Activated CD4-positive, alpha-beta T cell treated with anti-CD3 and anti-CD28 coated beads for 4 hours (primary cell): ENCODE data around the gene ZFP36L2.
A peak's percentile ranks its signal among the peaks of the same experiment; 100 is the strongest.

Source experiments
- DNase-seq, 2 donors: peaks; one replicate each; pipeline ENCODE4 v3.0.0-alpha.2; 2020

Gene ZFP36L2

GRCh38 chr2:43184339-43184895 is 42.0 kb downstream of the ZFP36L2 start:
- DNase-seq = peak; percentile 57 to 61

GRCh38 chr2:43183743-43184142 is 42.7 kb downstream of the ZFP36L2 start:
- DNase-seq = no peak

GRCh38 chr2:43180897-43181296 is 45.5 kb downstream of the ZFP36L2 start:
- no peak for DNase-seq

- DNase-seq = no peak
Measured at GRCh38 chr2:43179942-43180341, 46.5 kb downstream of the ZFP36L2 start.

GRCh38 chr2:43178602-43179542 is 47.5 kb downstream of the ZFP36L2 start:
- no peak for DNase-seq

GRCh38 chr2:43178055-43178598 is 48.3 kb downstream of the ZFP36L2 start:
- no peak for DNase-seq

GRCh38 chr2:43176449-43176848 is 50.0 kb downstream of the ZFP36L2 start:
- no peak for DNase-seq

GRCh38 chr2:43175876-43176275 is 50.5 kb downstream of the ZFP36L2 start:
- no peak for DNase-seq

- no peak for DNase-seq
Measured at GRCh38 chr2:43175020-43175441, 51.4 kb downstream of the ZFP36L2 start.

- peak; percentile 68 to 73 for DNase-seq
Measured at GRCh38 chr2:43174368-43174916, 52.0 kb downstream of the ZFP36L2 start.
